HG03064 (cell line): Measurements from ENCODE around the gene ALX3.

Source experiments
- ATAC-seq: cut with Tn5 transposase; IDR thresholded peaks from one replicate; pipeline ENCODE4 v1.9.1; 2021; ENCODE audit warnings: low read depth; ENCODE audit not compliant: unreplicated experiment

The ALX3 gene

GRCh38 chr1:110070671-110071242, at the start of gene ALX3:
Gene ALX3 (minus strand): TSS chr1:110070672. CDS start chr1:110070612, 60 bp downstream.
- ATAC-seq = no peak

- ATAC-seq = no peak
Observed at GRCh38 chr1:110119843-110120242, 49.4 kb upstream of the ALX3 start.

GRCh38 chr1:110118636-110119396, 48.3 kb upstream of the ALX3 start:
- no peak for ATAC-seq

GRCh38 chr1:110114784-110115183, 44.3 kb upstream of the ALX3 start:
- no peak for ATAC-seq

GRCh38 chr1:110114173-110114572, 43.7 kb upstream of the ALX3 start:
- ATAC-seq = no peak

- ATAC-seq = no peak
Observed at GRCh38 chr1:110113551-110113950, 43.1 kb upstream of the ALX3 start.

GRCh38 chr1:110112656-110113055, 42.2 kb upstream of the ALX3 start:
- ATAC-seq = no peak

- no peak for ATAC-seq
Observed at GRCh38 chr1:110112143-110112542, 41.7 kb upstream of the ALX3 start, which contains the start of gene UBL4B. Gene UBL4B (plus strand): TSS chr1:110112443. CDS start chr1:110112535, 92 bp downstream.

- no peak for ATAC-seq
Observed at GRCh38 chr1:110111081-110111480, 40.6 kb upstream of the ALX3 start.

- no peak for ATAC-seq
Observed at GRCh38 chr1:110107867-110108469, 37.5 kb upstream of the ALX3 start.

GRCh38 chr1:110106013-110106941, 35.8 kb upstream of the ALX3 start:
- no peak for ATAC-seq

- ATAC-seq = no peak
Observed at GRCh38 chr1:110102081-110102480, 31.6 kb upstream of the ALX3 start.

GRCh38 chr1:110100335-110100734, 29.9 kb upstream of the ALX3 start:
- no peak for ATAC-seq

- ATAC-seq = no peak
Observed at GRCh38 chr1:110098222-110099026, 28.0 kb upstream of the ALX3 start.

GRCh38 chr1:110097507-110098221, 27.2 kb upstream of the ALX3 start:
- ATAC-seq = no peak

GRCh38 chr1:110094931-110095654, 24.6 kb upstream of the ALX3 start:
- no peak for ATAC-seq

- no peak for ATAC-seq
Observed at GRCh38 chr1:110092991-110093390, 22.5 kb upstream of the ALX3 start.

- ATAC-seq = no peak
Observed at GRCh38 chr1:110091791-110092190, 21.3 kb upstream of the ALX3 start.

- ATAC-seq = no peak
Observed at GRCh38 chr1:110091381-110091780, 20.9 kb upstream of the ALX3 start.
